Dermis microvascular lymphatic vessel endothelial cell (primary cell): ENCODE results near the gene RAMP1. TPM values are rescaled to one million over a fixed set of nuclear protein-coding genes. Genes with fewer than 3 reads are reported as not detected.
"Not testable (repeated sequence)": the region's sequence is repeated elsewhere in the genome, so short reads cannot be mapped to it uniquely, and the experiment has no call there.

ENCODE experiments used
- DNase-seq, 2 donors: peaks; one replicate each; pipeline versions ENCODE4 v3.0.0 to v3.0.0-alpha.2; 2010; ENCODE audit warnings: low read depth in 2 of 2
- total RNA-seq: library from RNA; depleted of rRNA; stranded (reverse); fragments of >200 nt; gene quantifications from 2 replicates; pipeline ENCODE4 v1.2.1, GENCODE V29; 2014

Gene RAMP1
- total RNA-seq, 1 donor from 2014 or later = not detected

DNA sequence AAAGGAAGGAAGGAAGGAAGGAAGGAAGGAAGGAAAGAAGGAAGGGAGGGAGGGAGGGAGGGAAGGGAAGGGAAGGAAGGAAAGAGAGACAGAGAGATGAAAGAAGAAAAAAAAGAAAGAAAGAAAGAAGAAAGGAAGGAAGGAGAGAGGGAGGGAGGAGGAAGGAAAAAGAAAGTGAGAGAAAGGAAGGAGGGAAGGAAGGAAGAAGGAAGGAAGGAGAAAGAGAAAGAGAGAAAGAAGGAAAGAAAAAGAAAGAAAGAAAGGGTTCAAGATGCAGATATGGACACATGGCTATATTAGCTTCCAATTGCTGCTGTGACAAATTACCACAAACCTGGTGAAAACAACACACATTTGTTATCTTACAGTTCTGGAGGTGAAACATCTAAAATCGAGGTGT is 87.0 kb downstream of the RAMP1 start:
- no peak for DNase-seq

DNA sequence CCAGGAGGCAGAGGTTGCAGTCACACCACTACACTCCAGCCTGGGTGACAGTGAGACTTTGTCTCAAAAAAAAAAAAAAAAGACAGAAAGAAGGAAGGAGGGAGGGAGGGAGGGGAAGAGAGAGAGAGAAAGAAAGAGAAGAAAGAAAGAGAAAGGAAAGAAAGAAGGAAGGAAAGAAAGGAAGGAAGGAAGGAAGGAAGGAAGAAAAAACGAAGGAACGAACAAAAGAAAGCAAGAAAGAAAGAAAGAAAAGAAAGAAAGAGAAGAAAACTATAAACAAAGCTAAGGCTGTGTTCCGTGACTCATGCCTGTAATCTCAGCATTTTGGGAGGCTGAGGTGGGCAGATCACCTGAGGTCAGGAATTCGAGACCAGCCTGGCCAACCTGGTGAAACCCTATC is 91.9 kb downstream of the RAMP1 start:
- not testable (repeated sequence) for DNase-seq

DNA sequence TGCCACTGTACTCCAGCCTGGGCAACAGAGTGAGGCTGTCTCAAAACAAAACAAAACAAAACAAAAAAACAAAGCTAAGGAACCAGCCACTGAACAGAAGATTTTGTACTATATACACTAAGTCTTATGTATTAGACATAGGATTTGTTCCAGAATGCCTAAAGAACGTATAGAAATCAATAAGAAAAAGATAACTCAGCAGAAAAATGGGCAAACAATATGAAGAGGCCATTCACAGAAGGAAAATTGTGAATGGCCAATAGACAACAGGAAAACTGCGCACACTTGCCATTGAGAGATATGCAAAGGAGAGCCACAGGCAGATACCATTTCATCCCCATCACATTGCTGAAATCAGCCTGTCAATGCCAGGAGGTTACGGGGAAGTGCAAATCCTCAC is 92.5 kb downstream of the RAMP1 start:
- no peak for DNase-seq

- DNase-seq = no peak
Observed at GRCh38 chr2:237952851-237953250, 93.4 kb downstream of the RAMP1 start.

DNA sequence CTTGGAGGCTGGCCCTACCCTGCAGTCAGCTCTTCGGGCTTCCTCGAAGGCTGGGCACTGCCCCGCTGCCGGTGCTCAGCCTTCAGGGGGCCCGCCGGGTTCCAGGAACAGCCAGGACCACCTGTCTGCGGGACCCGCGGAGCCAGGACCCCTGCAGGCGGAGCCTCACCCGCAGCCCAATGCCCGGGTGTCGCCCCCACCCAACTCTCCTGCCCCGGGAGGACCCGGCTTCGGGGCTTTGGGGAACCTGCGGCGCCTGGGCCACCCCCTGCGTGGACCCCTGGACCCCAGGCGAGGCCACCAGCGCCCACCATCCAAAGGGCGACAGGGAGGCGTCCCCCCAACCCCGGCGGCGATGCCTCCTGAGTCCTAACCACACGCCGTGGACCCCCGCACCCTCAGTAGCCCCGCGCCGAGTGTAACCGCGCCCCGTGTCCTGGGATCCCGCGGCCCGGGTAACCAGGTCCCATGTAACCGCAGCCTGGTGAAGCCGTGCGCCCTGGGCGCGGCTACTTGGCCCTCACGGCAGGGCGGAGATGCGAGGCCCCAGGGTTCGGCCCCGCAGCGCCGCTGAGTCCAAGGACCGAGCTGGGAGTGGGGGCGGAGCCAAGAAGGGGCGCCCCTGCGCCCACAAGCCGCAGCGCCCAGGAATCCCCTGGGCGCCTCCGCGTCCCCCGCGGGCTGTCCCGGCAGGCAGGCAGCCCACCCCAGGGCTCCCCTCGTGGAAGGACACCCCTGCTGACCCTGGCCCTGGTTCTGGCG is 96.4 kb downstream of the RAMP1 start:
- DNase-seq = no peak

GRCh38 chr2:237956402-237956736 is 96.9 kb downstream of the RAMP1 start:
- no peak for DNase-seq

- DNase-seq = no peak
Observed at GRCh38 chr2:237961637-237962036, 102.2 kb downstream of the RAMP1 start.

Other genes with a start within 250 kb of the RAMP1 start
- 83.6 and 114 TPM in 2 replicates for gene LRRFIP1, start 232.0 kb upstream of the RAMP1 start, total RNA-seq
- 0.26 and 0.38 TPM in 2 replicates for gene RBM44, start 60.8 kb upstream of the RAMP1 start, total RNA-seq
- gene UBE2F, start 107.4 kb downstream of the RAMP1 start, total RNA-seq = 31.1 and 31.4 TPM in 2 replicates
- 12.1 and 16.0 TPM in 2 replicates for gene SCLY, start 201.4 kb downstream of the RAMP1 start, total RNA-seq
- not detected in 2 replicates for gene ESPNL, start 240.7 kb downstream of the RAMP1 start, total RNA-seq